NCI-H1694 (cell line): ENCODE measurements around the gene SHANK3.

ENCODE experiments used
- DNase-seq: peaks from one replicate; lab custom pipeline; 2025; lab: John Stamatoyannopoulos, UW

Gene SHANK3

DNA sequence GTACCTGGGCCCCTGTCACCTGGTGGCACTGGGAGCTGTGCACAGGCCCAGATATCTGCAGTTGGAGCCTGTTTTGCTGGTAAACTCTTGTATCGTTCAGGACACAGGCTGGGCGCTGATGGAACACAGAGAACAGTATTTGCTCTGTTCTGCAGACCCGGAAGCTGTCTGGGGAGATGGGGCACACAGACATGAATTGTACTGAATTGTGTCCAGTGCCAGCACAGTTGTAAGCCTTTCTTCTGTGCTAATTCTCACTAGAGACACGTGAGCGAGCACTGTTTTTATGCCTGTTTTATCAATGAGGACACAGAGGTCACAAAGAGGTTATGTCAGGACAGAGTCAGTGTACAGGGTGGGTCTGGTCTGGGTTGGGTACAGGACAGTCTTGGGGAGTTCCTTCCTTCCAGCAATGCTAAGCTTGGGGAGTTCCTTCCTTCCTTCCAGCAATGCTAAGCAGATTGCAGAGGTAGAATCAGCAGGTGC is 41.0 kb downstream of the SHANK3 start:
- no peak for DNase-seq

DNA sequence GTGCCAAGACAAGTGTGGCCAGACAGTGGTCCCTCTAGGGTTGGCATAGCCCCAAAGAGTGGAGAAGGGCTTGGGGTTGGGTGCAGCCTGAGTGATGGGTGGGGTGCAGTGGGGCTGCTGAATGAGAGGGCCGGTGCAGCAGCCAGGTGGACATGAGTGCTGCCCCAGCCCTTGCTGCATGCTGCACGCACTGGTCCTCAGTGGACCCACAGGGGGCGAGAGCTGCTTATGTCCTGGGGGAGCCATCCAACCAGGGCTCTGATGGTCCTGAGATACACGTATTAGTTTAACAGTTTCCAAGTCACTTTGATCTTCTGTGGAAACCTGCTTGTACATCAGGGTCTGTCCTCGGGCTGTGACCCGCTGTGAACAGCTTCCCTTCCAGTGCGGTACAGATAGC is 41.5 kb downstream of the SHANK3 start:
- no peak for DNase-seq

DNA sequence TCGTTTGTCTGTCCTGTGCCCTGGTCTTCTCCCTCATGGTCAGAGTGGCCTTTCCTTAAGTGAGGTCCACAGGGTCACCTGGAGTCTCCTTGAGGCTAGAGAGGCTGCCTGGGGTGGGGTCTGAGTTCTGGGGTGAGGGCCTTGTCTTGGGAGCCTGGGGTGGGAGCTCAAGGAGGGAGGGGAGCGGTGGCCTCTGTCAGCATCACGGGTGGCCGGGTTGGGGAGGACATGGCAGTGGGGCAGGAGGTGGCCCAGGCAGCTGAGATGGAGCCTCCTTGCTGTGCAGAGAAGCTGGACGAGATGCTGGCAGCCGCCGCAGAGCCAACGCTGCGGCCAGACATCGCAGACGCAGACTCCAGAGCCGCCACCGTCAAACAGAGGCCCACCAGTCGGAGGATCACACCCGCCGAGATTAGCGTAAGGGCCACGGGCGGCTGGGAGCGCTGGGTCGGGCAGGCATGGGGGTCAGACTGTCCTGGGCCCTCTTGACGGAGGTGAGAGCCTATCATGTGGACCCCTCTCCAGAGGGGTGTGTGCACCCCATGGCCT is 42.1 kb downstream of the SHANK3 start:
- DNase-seq = no peak

DNA sequence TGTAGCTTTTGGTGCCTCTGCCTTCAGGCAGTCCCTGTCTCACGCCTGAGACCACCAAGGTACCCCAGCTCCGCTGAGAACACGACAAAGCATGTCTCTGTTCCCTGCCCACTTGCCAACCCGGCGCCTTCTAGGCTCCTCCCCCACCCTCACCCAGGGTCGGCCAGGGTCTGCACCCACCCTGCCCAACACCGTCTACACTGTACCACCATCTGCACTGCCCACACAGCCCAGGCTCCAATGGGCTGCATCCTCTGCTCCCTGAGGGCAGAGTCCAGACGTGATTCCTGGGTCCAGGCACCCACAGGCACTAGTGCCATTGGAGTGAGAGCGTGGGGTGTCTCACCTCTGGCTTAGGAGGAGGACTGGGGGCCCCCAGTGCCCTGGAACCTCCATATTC is 42.6 kb downstream of the SHANK3 start:
- no peak for DNase-seq

DNA sequence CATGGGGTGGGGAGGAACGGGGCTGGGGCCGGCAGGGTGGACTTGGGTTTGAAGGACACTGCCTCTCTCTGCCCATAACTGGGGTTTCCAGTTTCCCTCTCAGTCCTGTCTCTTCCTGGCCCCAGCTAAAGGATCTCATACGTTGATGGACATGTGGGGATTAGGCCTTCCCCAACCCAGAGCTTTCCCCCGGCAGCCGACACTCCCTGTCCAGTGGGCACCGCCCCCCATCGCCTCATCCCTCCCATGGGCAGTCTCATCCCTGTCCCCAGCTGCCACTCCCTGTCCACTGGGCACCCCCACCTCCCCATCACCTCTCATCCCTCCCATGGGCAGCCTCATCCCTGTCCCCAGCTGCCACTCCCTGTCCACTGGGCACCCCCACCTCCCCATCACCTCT is 43.2 kb downstream of the SHANK3 start:
- DNase-seq = no peak

DNA sequence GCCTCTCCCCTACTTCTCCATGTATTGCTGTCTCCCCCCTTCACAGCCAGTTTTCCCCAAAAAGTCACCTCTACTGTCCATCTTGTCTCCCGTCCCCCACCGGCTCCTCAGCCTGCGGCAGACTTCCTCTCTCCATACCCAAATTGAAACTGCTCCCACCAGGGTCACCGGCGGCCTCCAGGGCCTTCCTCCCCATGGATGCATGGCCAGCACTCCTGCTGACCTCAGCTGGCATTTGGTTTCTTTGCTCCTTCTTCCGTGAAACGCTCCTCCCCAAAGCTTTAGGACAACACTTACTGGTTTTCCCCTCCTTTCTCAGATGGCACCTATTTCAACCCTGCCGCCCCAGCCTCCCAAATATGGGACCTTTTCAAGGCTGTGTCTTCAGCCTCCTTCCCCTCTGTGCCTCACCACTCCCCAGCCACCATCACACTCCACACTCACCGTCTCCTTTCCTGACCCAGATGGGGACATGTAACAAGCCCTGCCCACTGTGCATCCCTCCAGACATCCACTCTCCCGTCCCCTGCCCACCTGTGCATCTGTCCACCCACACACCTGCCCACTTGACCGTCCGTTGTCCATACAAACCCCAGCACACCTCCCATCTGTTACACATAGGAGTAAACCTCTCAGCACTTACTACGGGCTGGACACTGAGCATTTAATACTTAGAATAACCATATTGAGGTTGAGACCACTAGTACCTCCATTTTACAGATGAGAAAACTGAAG is 43.8 kb downstream of the SHANK3 start:
- DNase-seq = no peak

DNA sequence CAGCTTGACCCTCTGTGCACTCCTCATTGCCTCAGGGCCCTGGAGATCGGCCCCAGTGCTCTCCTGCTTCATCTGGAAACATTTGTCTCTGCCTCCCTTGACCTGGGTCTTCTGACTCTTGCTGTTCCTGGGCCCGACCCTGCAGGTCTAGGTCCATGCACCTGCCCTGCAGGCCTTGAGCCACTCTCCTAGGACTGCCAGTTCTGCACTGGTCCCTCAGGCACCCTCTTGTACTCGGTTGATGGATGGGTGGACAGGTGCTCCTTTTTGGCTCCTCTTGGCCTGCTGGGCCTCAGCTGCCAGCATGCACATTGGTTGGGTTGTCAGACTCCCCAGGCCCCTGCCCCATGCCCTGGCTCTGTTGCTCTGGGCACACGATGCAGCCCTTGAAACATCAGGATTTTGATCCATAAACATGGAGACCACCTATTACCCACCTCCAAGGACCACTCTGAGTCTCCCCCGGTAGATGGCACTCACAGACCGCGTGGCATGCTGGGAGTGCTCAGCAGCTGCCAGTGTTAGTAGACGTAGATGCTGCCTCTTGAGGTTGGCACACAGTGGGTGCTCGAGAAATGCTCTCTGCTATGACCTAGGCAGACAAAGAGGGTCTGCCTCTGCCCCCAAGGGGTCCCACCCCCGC is 45.2 kb downstream of the SHANK3 start:
- no peak for DNase-seq

DNA sequence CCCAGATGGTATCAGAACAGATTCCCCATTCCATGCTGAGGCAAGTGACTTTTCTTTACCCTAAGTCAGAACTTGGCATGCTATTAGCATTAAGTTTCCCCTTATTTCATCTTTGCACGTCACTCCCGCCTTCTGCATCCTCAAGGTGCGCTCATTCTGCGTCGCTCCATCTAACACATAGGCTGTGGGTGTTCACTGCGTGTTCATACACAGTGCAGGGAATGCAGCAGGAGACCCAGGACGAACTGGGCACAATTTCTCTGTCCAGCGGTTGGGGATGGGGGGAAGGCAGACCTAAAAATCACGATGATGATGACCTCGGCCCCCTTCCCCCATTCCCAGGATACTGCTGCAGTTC is 45.7 kb downstream of the SHANK3 start:
- no peak for DNase-seq

DNA sequence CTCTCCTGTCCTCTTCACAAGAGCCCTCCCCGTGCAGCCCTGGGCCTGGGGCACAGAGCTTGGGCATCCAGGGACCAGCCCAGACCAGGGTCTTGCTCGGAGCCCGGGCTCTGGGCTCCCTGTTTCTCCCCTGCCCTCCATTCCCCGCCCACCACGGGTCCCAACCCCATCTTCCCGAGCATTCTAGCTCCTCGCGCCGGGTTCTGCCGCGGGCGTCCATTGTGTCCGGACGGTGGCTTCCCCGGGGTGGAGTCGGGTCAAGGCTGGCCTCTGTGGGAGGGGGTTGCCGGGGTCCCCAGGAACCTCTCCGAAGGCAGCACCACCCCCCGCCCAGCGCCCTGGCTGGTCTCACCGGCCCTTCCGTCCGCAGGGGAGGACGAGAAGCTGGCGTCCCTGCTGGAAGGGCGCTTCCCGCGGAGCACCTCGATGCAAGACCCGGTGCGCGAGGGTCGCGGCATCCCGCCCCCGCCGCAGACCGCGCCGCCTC is 47.2 kb downstream of the SHANK3 start:
- DNase-seq = no peak

DNA sequence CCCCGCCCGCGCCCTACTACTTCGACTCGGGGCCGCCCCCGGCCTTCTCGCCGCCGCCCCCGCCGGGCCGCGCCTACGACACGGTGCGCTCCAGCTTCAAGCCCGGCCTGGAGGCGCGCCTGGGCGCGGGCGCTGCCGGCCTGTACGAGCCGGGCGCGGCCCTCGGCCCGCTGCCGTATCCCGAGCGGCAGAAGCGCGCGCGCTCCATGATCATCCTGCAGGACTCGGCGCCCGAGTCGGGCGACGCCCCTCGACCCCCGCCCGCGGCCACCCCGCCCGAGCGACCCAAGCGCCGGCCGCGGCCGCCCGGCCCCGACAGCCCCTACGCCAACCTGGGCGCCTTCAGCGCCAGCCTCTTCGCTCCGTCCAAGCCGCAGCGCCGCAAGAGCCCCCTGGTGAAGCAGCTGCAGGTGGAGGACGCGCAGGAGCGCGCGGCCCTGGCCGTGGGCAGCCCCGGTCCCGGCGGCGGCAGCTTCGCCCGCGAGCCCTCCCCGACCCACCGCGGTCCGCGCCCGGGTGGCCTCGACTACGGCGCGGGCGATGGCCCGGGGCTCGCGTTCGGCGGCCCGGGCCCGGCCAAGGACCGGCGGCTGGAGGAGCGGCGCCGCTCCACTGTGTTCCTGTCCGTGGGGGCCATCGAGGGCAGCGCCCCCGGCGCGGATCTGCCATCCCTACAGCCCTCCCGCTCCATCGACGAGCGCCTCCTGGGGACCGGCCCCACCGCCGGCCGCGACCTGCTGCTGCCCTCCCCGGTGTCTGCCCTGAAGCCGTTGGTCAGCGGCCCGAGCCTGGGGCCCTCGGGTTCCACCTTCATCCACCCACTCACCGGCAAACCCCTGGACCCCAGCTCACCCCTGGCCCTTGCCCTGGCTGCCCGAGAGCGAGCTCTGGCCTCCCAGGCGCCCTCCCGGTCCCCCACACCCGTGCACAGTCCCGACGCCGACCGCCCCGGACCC is 48.0 kb downstream of the SHANK3 start:
- DNase-seq = no peak

DNA sequence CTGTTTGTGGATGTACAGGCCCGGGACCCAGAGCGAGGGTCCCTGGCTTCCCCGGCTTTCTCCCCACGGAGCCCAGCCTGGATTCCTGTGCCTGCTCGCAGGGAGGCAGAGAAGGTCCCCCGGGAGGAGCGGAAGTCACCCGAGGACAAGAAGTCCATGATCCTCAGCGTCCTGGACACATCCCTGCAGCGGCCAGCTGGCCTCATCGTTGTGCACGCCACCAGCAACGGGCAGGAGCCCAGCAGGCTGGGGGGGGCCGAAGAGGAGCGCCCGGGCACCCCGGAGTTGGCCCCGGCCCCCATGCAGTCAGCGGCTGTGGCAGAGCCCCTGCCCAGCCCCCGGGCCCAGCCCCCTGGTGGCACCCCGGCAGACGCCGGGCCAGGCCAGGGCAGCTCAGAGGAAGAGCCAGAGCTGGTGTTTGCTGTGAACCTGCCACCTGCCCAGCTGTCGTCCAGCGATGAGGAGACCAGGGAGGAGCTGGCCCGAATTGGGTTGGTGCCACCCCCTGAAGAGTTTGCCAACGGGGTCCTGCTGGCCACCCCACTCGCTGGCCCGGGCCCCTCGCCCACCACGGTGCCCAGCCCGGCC is 48.7 kb downstream of the SHANK3 start:
- no peak for DNase-seq

DNA sequence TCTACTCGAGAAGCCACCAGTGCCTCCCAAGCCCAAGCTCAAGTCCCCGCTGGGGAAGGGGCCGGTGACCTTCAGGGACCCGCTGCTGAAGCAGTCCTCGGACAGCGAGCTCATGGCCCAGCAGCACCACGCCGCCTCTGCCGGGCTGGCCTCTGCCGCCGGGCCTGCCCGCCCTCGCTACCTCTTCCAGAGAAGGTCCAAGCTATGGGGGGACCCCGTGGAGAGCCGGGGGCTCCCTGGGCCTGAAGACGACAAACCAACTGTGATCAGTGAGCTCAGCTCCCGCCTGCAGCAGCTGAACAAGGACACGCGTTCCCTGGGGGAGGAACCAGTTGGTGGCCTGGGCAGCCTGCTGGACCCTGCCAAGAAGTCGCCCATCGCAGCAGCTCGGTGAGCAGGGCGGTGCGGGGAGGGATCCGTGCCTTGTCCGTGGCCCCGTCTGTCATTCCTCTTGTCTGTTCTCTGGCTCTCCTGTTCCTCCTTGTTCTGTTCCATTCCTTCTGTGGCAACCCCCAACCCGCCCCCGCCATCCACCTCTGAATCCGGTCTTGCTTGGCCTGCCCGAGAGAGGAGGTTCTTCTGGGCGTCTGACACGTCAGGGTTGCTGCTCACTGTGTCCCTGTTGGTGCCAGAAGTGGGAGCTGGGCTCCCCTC is 49.6 kb downstream of the SHANK3 start:
- DNase-seq = no peak
